Measurements from ENCODE around the gene WDR89.

- TF ChIP-seq CTCF (IDR thresholded peaks at IDR 0.05) (no peak), POLR2A (IDR thresholded peaks at IDR 0.05) (no peak)
Observed at GRCh38 chr14:63673886-63674497, 32.3 kb upstream of the WDR89 start.

All from body of pancreas (tissue), 4 donors.